Measurements from ENCODE around the gene LHX2. TPM values are rescaled to one million over a fixed set of nuclear protein-coding genes. Genes with fewer than 3 reads are reported as not detected.

Gene LHX2
- polyA plus RNA-seq, 10 donors, result 0.88 to 9.3 (median 1.8) TPM

GRCh38 chr9:123998970-123999621 is 12.5 kb upstream of the LHX2 start:
- peak in 1 of 3 donors; percentile 47 for DNase-seq

DNA sequence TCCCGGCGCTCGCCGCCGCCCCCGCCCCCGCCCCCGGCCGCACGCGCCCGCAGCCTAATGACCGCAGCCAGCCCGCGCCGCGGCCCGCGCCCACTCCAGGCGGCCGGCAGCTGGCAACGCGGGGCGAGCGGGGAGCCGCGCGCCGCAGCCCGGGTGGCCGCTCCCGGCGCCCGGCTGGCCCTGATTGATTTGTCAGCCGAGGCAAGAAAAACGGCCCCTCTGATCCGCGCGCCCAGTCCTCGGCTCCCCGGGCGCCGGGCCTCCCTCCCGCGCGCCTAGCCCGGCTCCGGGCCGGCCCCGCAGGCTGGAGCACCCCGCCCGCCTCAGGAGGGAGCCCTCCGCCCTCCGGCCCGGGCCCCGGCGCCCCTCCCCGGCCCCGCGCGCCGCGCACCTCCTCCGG is 11.9 kb upstream of the LHX2 start:
- peak in 1 of 3 donors; percentile 8 for DNase-seq

DNA sequence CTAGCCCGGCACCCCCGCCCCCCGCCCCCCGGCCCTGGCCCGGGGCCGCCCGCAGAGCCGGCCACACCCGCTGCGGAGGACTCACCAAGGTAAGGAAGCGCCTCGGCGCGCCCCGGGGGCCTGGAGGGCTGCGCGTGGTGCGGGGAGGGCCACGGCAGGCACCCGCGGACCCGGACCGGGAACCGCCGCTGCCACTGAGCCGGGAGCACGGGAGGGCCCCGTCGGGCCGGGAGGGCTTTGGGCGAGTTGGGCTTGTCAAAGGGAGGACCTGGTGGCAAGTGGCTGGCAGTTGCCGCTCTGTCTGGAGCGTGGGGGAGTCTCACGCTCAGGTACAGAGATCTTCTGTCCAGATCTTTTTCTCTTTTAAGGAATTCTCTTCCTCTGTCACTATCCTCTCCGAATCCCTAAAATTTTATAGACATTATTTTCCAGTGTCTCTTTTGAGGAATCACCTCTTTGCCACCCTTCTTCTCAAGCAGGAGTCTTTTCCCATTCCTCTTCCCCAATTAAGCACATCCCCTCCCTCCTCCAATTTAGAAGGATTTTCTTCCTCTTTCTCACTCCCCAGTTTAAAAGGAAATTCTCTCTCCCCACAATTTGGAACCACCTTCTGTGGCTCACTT is 11.3 kb upstream of the LHX2 start:
- DNase-seq, result peak in 1 of 3 donors; percentile 25

DNA sequence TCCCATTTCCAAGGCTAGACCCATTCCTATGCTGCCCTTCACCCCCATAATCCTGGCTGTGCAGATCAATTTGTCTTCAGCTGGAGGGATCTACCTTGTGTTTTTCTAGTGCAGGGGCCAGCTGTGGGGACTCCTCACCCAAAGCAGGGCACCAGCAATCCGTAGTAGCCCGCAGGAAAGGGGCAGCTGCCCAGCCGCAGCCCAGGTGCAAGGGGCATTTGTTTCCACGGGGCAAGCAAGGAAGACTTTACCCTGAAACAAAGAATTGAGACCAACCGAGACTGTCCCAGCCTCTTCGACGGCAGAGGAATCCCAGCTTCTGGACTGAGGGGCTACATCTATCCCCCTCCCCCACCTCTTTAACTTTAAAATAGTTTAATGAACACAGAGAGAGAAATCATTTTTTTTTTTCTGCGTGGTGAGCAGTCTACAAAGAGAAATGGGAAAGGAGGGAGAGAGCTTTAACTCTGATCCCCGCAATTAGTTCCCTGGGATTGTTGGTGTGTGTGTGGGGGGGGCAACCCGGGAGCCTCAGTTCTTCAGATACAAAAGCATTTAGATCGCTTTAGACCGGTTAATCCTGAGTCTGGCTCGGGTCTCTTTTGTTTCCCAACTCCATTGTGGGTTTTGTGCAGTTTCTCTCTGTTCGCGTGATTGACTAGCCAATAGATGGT is 10.6 kb upstream of the LHX2 start:
- peak in 1 of 3 donors; percentile 31 for DNase-seq

- peak in 1 of 3 donors; percentile 13 for DNase-seq
These were observed 10.1 kb upstream of the LHX2 start for GRCh38 chr9:124001458-124001799.

DNA sequence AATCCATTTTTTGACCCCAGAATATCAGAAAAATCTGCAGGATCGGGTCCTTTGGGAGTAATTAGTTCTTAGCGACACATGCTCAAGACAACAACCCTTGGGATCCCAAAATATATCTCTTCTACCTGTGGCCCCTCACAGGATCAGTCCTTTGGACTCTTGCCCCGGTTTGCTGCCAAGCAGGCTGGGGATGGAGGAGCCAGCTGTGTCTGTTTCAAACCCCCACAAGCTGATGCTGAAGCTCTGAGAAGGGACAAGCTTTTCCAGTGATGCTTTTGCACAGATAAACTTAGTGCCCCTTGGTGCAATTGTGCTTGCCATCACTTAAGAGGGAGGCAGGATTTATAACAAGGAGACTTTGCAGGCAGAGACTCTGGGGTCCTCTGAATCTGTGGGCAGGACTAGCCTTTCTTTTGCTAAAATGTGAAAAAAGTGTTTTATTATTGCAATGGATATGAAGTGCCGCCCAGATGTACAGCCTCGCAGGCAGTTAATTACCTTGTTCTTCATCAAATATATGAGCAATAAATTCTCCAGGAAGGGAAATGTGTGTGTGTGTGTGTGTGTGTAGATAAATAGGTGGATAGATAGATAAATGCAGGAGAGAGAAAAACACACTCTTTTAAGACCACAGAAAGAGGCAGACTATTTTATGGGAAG is 9.6 kb upstream of the LHX2 start:
- peak in 1 of 3 donors; percentile 15 for DNase-seq

GRCh38 chr9:124003636-124004349 is 7.8 kb upstream of the LHX2 start:
- peak in 1 of 3 donors; percentile 19 for DNase-seq

DNA sequence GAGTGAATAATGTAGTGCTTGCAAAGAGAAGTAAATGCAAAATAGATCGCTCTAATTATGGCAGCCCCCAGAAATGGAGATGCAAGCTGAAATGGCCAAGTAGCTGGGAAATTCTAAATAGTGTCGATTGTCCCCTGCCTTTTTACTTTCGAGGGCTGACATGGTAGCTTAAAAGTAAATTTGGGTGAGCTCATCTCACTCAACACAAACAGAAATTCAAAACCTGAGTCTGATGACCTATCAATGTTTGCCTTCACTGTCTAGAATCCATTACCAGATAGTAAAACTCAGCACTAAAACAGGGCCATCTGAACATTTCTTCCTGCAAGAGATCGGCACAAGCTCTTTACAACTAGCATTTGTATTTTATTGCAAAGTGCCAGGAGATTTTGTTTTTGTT is 7.0 kb upstream of the LHX2 start:
- peak in 1 of 3 donors; percentile 11 for DNase-seq

- peak in 1 of 3 donors; percentile 20 for DNase-seq
These were observed 6.4 kb upstream of the LHX2 start for GRCh38 chr9:124005029-124005771.

DNA sequence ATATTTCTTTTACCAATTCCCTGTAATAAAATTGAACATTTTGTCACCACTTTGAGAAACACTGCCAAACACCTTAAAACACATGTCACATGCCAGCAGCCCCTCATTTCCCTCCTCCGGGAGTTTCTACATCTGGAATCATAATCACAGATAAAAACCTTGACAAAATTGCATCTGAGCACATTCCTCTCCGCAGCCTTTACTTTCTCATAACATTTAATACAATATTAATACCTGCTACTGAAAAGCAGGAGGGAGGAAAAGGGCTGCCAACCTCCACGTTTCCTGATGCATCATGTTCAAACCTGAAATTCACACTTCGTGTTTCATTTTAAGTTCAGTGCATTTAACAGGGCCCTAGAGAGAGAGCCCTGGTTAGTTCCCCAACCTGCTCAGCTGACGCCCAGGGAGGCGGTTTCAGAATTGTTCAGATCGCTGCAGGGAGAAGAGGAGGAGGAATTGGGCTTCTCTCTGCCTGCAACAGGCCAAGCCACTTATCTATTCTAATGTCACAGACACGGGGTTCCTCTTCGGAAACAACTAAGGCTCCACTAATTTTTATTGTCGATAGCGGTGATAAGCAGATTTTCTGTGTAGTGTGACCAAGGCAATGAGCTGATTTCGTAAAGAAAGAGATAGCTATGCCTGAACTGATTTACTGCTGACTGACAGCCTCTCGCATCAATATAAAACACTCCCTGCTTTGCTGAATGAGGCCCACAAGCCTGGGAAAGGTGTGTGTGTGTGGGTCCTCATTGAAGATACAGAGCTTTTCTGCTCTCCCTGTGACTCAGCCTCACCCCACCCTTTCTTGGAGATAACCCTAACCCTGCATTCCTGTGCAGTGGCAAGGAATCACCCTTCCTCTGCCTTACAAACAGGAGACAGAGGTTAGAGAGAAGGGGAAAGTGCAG is 4.9 kb upstream of the LHX2 start:
- peak in 1 of 3 donors; percentile 22 for DNase-seq

DNA sequence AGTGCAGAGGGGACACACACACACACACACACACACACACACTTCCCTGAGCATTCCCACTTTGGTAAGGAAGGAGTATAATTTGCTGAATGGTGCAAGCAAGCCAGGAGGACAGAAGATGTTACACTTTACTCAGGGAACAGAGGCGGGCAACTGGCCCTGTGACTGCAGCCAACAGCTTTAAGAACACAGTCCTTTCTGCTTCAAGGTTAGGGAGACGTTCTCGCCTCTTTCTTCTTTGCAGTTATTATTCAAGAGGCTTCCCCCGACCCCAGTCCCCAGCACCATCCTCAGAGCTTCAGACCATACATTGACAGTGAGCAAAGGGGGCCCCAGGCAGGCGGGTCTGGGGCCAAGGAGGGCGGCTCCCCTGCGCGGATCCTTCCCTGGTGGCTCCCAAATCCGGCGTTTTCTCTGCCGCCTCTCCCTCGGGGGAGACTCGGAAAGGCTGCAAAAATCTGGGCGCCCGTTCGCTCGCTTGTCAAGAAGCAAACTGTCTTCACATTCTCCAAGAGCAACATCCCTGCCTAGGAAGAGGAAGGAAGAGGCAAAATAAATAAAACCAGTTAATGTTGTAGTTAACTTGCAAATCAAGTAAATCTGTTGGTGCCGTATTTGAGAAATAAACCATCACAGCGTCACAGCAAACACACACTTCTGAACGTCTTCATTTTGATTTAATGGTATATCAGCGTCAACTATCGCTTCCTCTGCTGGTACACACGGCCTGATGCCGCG is 3.8 kb upstream of the LHX2 start:
- peak in 1 of 3 donors; percentile 26 for DNase-seq

- DNase-seq, result no peak
These were observed 3.3 kb upstream of the LHX2 start for GRCh38 chr9:124008303-124008693.

GRCh38 chr9:124008694-124009530 is 2.7 kb upstream of the LHX2 start:
- DNase-seq, result peak in 1 of 3 donors; percentile 42

GRCh38 chr9:124009531-124010217 is 1.9 kb upstream of the LHX2 start:
- peak in 1 of 3 donors; percentile 27 for DNase-seq

DNA sequence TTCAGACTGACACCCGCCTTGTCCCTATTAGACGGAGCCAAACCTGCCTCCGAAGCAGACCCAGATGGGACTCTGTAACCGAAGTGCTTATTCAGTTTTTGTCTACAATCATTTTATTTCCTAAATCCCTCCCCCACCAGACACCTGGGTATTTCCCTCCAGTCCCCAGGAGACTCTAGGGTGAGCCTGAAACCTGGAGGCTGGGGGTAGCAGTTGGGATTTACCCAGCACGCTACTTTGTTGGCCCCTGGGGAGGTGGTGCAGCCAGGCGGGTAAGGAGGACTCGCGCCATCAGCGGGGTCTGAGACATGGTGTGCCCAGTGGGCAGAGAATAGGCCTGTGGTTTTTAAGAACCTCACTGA is 1.3 kb upstream of the LHX2 start:
- peak in 1 of 3 donors; percentile 7 for DNase-seq

DNA sequence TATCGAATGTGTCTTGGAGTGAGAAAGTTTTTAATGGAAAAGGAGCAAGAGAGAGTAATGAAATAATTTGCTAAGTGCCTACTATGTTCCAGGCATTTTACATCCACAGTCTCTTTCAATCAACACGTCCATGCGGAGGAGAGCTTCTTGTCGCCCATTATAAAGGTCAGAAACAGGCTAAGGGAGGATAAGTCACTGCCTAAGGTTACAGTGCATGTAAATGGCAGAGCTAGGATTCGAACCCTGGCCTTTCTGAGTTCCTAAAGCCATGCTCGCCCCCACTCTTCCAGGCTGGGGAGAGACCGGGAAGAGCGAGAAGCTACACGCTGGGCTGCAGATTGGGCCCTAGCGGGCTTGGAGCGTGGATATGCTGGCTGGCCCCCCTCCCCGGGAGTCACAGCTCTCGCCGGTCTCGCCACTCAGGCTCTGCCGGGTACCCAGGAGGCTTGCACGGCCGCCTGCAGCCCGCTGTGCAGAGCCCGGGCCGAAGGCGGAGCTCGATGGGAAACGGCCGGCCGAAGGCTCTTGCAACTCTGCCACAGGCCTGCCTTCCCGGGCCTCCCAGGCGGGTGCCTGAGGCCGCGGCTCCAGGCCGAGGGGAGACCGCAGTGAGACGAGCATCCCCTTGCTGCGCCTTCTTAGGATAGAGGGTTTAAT is 775 bp upstream of the LHX2 start:
- DNase-seq, result peak in 1 of 3 donors; percentile 65
